ENCODE results near the gene RBM11. TPM values are rescaled to one million over a fixed set of nuclear protein-coding genes. Genes with fewer than 3 reads are reported as not detected.
"Not testable (repeated sequence)": the region's sequence is repeated elsewhere in the genome, so short reads cannot be mapped to it uniquely, and the experiment has no call there.

The RBM11 gene
- total RNA-seq = 1 to 10 TPM; 1.4 TPM
- long read RNA-seq = 0 reads

GRCh38 chr21:14215971-14216641, at the start of gene RBM11:
RBM11 (plus strand) TSS chr21:14216157; CDS start chr21:14216187, 30 bp downstream.
- intact Hi-C loops (cut with DNase I, micrococcal nuclease) = no loop called here
- peak; percentile 100 for ATAC-seq
- peak; percentile 67 to 89 for DNase-seq

GRCh38 chr21:14166463-14167223, 49.3 kb upstream of the RBM11 start:
- DNase-seq; intact Hi-C loops (cut with DNase I, micrococcal nuclease); ATAC-seq: not testable (repeated sequence)

- DNase-seq (no peak), ATAC-seq (no peak)
- intact Hi-C loops (cut with DNase I, micrococcal nuclease) = no loop called here
Observed at GRCh38 chr21:14206222-14206621, 9.7 kb upstream of the RBM11 start.

- intact Hi-C loops (cut with DNase I, micrococcal nuclease) = no loop called here
- DNase-seq = no peak
- no peak for ATAC-seq
Observed at GRCh38 chr21:14210738-14211137, 5.2 kb upstream of the RBM11 start, which contains the start of gene LIPI. LIPI (minus strand) TSS chr21:14210955; CDS start chr21:14210845, 110 bp downstream.

GRCh38 chr21:14213164-14213563, 2.8 kb upstream of the RBM11 start:
- DNase-seq = no peak
- no peak for ATAC-seq
- intact Hi-C loops (cut with DNase I, micrococcal nuclease) = no loop called here

GRCh38 chr21:14223365-14223764, 7.4 kb downstream of the RBM11 start:
- intact Hi-C loops (cut with DNase I, micrococcal nuclease) = no loop called here
- ATAC-seq = no peak
- DNase-seq = no peak

GRCh38 chr21:14229399-14229798, 13.4 kb downstream of the RBM11 start:
- ATAC-seq (no peak), DNase-seq (no peak)
- intact Hi-C loops (cut with DNase I, micrococcal nuclease) = no loop called here

- ATAC-seq (no peak), DNase-seq (no peak)
- intact Hi-C loops (cut with DNase I, micrococcal nuclease) = no loop called here
Observed at GRCh38 chr21:14235101-14235500, 19.1 kb downstream of the RBM11 start.

- DNase-seq = no peak
- no peak for ATAC-seq
- intact Hi-C loops (cut with DNase I, micrococcal nuclease) = no loop called here
Observed at GRCh38 chr21:14236180-14236579, 20.2 kb downstream of the RBM11 start.

GRCh38 chr21:14239281-14239680, 23.3 kb downstream of the RBM11 start:
- DNase-seq (no peak), ATAC-seq (no peak)
- intact Hi-C loops (cut with DNase I, micrococcal nuclease) = no loop called here

- intact Hi-C loops (cut with DNase I, micrococcal nuclease) = no loop called here
- no peak for ATAC-seq
Observed at GRCh38 chr21:14241297-14241696, 25.3 kb downstream of the RBM11 start.

GRCh38 chr21:14243461-14243860, 27.5 kb downstream of the RBM11 start:
- intact Hi-C loops (cut with DNase I, micrococcal nuclease) = no loop called here
- DNase-seq = no peak
- ATAC-seq = no peak

More at GRCh38 chr21:14241297-14241696, 25.3 kb downstream of the RBM11 start:
- no peak for DNase-seq

GRCh38 chr21:14243874-14244273, 27.9 kb downstream of the RBM11 start:
- intact Hi-C loops (cut with DNase I, micrococcal nuclease) = no loop called here
- ATAC-seq (no peak), DNase-seq (no peak)

GRCh38 chr21:14244911-14245310, 29.0 kb downstream of the RBM11 start:
- ATAC-seq (no peak), DNase-seq (no peak)
- intact Hi-C loops (cut with DNase I, micrococcal nuclease) = no loop called here

- no peak for DNase-seq
- intact Hi-C loops (cut with DNase I, micrococcal nuclease) = no loop called here
- no peak for ATAC-seq
Observed at GRCh38 chr21:14245711-14246110, 29.8 kb downstream of the RBM11 start.

GRCh38 chr21:14251336-14251735, 35.4 kb downstream of the RBM11 start:
- intact Hi-C loops (cut with DNase I, micrococcal nuclease) = no loop called here
- no peak for ATAC-seq
- DNase-seq = no peak

GRCh38 chr21:14259747-14260146, 43.8 kb downstream of the RBM11 start:
- peak; percentile 74 for ATAC-seq
- DNase-seq = no peak
- intact Hi-C loops (cut with DNase I, micrococcal nuclease) = loop anchor here in 1 of 2 donors (10.0 kb wide), 2 partner anchors 1225 to 1335 kb away; no protein-coding TSS in a partner anchor

GRCh38 chr21:14260174-14260764, 44.3 kb downstream of the RBM11 start:
- DNase-seq (no peak), ATAC-seq (peak; percentile 80)
- intact Hi-C loops (cut with DNase I, micrococcal nuclease) = loop anchor here in 1 of 2 donors (10.0 kb wide), 2 partner anchors 1225 to 1335 kb away; no protein-coding TSS in a partner anchor

- DNase-seq (no peak), ATAC-seq (no peak)
- intact Hi-C loops (cut with DNase I, micrococcal nuclease) = loop anchor here in 1 of 2 donors (10.0 kb wide), 2 partner anchors 1223 to 1333 kb away; no protein-coding TSS in a partner anchor
Observed at GRCh38 chr21:14262039-14262438, 46.1 kb downstream of the RBM11 start.
